ENCODE measurements around the gene ZNF407.

DNA sequence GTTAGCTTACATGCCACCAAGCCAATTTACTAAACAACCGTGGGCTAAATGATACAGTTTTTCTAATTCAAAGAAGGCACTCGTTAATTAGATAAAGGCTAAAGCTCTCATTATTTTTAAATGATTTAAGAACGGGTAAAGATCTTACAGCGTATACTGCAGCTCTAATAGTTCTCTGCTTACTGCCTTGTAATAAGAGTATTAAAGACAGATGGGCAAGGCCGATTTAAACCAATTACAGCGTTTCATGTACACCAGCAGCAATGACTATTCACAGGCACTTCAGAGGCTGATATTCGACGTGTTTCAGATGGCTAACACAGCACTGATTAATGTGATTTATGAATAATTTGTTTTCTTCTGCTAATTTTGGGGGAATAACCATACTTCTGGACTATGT, 259.3 kb downstream of the ZNF407 start:
- TF ChIP-seq, protein P1, sequence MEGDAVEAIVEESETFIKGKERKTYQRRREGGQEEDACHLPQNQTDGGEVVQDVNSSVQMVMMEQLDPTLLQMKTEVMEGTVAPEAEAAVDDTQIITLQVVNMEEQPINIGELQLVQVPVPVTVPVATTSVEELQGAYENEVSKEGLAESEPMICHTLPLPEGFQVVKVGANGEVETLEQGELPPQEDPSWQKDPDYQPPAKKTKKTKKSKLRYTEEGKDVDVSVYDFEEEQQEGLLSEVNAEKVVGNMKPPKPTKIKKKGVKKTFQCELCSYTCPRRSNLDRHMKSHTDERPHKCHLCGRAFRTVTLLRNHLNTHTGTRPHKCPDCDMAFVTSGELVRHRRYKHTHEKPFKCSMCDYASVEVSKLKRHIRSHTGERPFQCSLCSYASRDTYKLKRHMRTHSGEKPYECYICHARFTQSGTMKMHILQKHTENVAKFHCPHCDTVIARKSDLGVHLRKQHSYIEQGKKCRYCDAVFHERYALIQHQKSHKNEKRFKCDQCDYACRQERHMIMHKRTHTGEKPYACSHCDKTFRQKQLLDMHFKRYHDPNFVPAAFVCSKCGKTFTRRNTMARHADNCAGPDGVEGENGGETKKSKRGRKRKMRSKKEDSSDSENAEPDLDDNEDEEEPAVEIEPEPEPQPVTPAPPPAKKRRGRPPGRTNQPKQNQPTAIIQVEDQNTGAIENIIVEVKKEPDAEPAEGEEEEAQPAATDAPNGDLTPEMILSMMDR (IDR thresholded peaks at IDR 0.05; ENCODE audit: insufficient read depth, low read length, poor library complexity, severe bottlenecking): no peak
- TF ChIP-seq EZH2phosphoT487 (conservative IDR thresholded peaks at IDR 0.05; ENCODE audit: low read length): no peak
